SK-N-MC (cell line): Measurements from ENCODE around the gene CCDC88C.

Experiments
- DNase-seq: peaks from one replicate; pipeline ENCODE4 v3.0.0-alpha.2; 2011; ENCODE audit warnings: low read depth, low spot score
- H3K27ac ChIP-seq: fragments of 200-600 bp; sonication (generic); 2 replicates; pipeline ENCODE4 v1.5.1; 2016; ENCODE audit warnings: mixed run types
- H3K36me3 ChIP-seq: fragments of 200-600 bp; sonication (generic); 2 replicates; pipeline ENCODE4 v1.6.1; 2017; ENCODE audit warnings: antibody characterized with exemption, low read length, mixed read lengths; ENCODE audit not compliant: insufficient read depth
- H3K4me3 ChIP-seq: fragments of 200-600 bp; sonication (generic); 2 replicates; pipeline ENCODE4 v1.5.1; 2016
- H3K9ac ChIP-seq: fragments of 200-600 bp; sonication (generic); 2 replicates; pipeline ENCODE4 v1.8.0; 2017; ENCODE audit warnings: mixed run types, mixed read lengths; ENCODE audit not compliant: insufficient read length
- H3K9me3 ChIP-seq: fragments of 200-600 bp; sonication (generic); 2 replicates; pipeline ENCODE4 v1.6.1; 2017; ENCODE audit warnings: low read depth, mild to moderate bottlenecking, antibody characterized with exemption, low read length, moderate library complexity, mixed read lengths
- EZH2 ChIP-seq: fragments of 200-600 bp; sonication (generic); IDR thresholded peaks from one replicate; pipeline ENCODE4 v1.6.1; 2017; ENCODE audit warnings: antibody characterized with exemption
- FOXP2 ChIP-seq: optimal IDR thresholded peaks from 2 replicates; pipeline ENCODE3; 2011; ENCODE audit warnings: mild to moderate bottlenecking, moderate library complexity; ENCODE audit not compliant: insufficient read depth; ENCODE audit errors: extremely low read length, control extremely low read depth
- POLR2AphosphoS5 ChIP-seq: IDR thresholded peaks from 2 replicates; pipeline ENCODE4 v1.6.1; 2012; ENCODE audit warnings: mild to moderate bottlenecking, low read depth, low read length, borderline replicate concordance

The CCDC88C gene

GRCh38 chr14:91360490-91361232 lies 57.0 kb downstream of the CCDC88C start:
- no peak for DNase-seq
- H3K9me3 ChIP-seq: no peaks in the 10 kb centered on the region
- no peak overlapping the region for H3K27ac ChIP-seq
- TF ChIP-seq EZH2 (no peak), FOXP2 (no peak), POLR2AphosphoS5 (no peak)
- H3K9ac ChIP-seq: no peak overlapping the region
- H3K36me3 ChIP-seq: no peaks in the 10 kb centered on the region; the same call in 1 of the 2 replicates
- peak overlapping the region; percentile 7; the same call in 1 of the 2 replicates for H3K4me3 ChIP-seq

- H3K36me3 ChIP-seq: no peaks in the 10 kb centered on the region; the same call in 1 of the 2 replicates
- TF ChIP-seq POLR2AphosphoS5: no peak
- TF ChIP-seq FOXP2: no peak
- TF ChIP-seq EZH2: no peak
- no peak overlapping the region for H3K4me3 ChIP-seq
- no peaks in the 10 kb centered on the region for H3K9me3 ChIP-seq
- no peak overlapping the region for H3K9ac ChIP-seq
- no peak for DNase-seq
- no peak overlapping the region for H3K27ac ChIP-seq
These were observed 58.9 kb downstream of the CCDC88C start for GRCh38 chr14:91358654-91359220.

- H3K4me3 ChIP-seq: no peak overlapping the region
- no peaks in the 10 kb centered on the region; the same call in 1 of the 2 replicates for H3K36me3 ChIP-seq
- no peak for TF ChIP-seq FOXP2
- TF ChIP-seq POLR2AphosphoS5: no peak
- TF ChIP-seq EZH2: no peak
- H3K9me3 ChIP-seq: no peaks in the 10 kb centered on the region
- no peak for DNase-seq
- H3K27ac ChIP-seq: no peak overlapping the region
- H3K9ac ChIP-seq: no peak overlapping the region
These were observed 59.6 kb downstream of the CCDC88C start for GRCh38 chr14:91358025-91358319.

- TF ChIP-seq EZH2 (no peak), FOXP2 (no peak), POLR2AphosphoS5 (no peak)
- no peak overlapping the region for H3K9ac ChIP-seq
- H3K9me3 ChIP-seq: no peaks in the 10 kb centered on the region
- no peaks in the 10 kb centered on the region; the same call in 1 of the 2 replicates for H3K36me3 ChIP-seq
- H3K27ac ChIP-seq: no peak overlapping the region
- H3K4me3 ChIP-seq: no peak overlapping the region
- no peak for DNase-seq
These were observed 60.2 kb downstream of the CCDC88C start for GRCh38 chr14:91357272-91358024.

- no peak for DNase-seq
- no peak overlapping the region for H3K4me3 ChIP-seq
- no peaks in the 10 kb centered on the region; the same call in 1 of the 2 replicates for H3K36me3 ChIP-seq
- no peak overlapping the region for H3K27ac ChIP-seq
- H3K9me3 ChIP-seq: no peaks in the 10 kb centered on the region
- no peak for TF ChIP-seq FOXP2
- TF ChIP-seq POLR2AphosphoS5: no peak
- TF ChIP-seq EZH2: no peak
- no peak overlapping the region for H3K9ac ChIP-seq
These were observed 61.3 kb downstream of the CCDC88C start for GRCh38 chr14:91356181-91356763.

GRCh38 chr14:91354979-91355685 lies 62.5 kb downstream of the CCDC88C start:
- Histone ChIP-seq H3K9ac (no peak overlapping the region), H3K9me3 (no peaks in the 10 kb centered on the region), H3K36me3 (no peaks in the 10 kb centered on the region; the same call in 1 of the 2 replicates), H3K27ac (no peak overlapping the region), H3K4me3 (no peak overlapping the region)
- DNase-seq: no peak
- TF ChIP-seq FOXP2: no peak
- TF ChIP-seq EZH2: no peak
- no peak for TF ChIP-seq POLR2AphosphoS5

- no peak overlapping the region for H3K27ac ChIP-seq
- H3K9me3 ChIP-seq: no peaks in the 10 kb centered on the region
- no peak overlapping the region for H3K9ac ChIP-seq
- no peak overlapping the region for H3K4me3 ChIP-seq
- TF ChIP-seq FOXP2: no peak
- no peak for TF ChIP-seq POLR2AphosphoS5
- TF ChIP-seq EZH2: no peak
- DNase-seq: no peak
- no peaks in the 10 kb centered on the region; the same call in 1 of the 2 replicates for H3K36me3 ChIP-seq
These were observed 63.3 kb downstream of the CCDC88C start for GRCh38 chr14:91354221-91354916.
